ENCODE measurements around the gene C9orf78. TPM values are rescaled to one million over a fixed set of nuclear protein-coding genes. Genes with fewer than 3 reads are reported as not detected.

Gene C9orf78
- total RNA-seq, 4 donors from 2014 or later = 32.7 to 71.9 (median 43.7) TPM

GRCh38 chr9:129813661-129814060, 21.4 kb downstream of the C9orf78 start:
- no peaks in the 10 kb centered on the region for H3K4me1 ChIP-seq
- WGBS = 80% methylated on average over 9 of the region's 9 CpGs
- no peak overlapping the region for H3K27ac ChIP-seq
- no peak overlapping the region for H3K4me3 ChIP-seq
- no peaks in the 10 kb centered on the region for H3K27me3 ChIP-seq
- H3K36me3 ChIP-seq = peaks cover 80% of the 10 kb centered on the region
- no peak for TF ChIP-seq EP300 (IDR thresholded peaks at IDR 0.05)
- TF ChIP-seq POLR2AphosphoS5 (IDR thresholded peaks at IDR 0.05) = no peak
- H3K9me3 ChIP-seq = no peaks in the 10 kb centered on the region
- no peak for DNase-seq (ENCODE audit: low spot score in 2 of 2)

GRCh38 chr9:129812385-129812784, 22.7 kb downstream of the C9orf78 start:
- peaks cover 73% of the 10 kb centered on the region for H3K36me3 ChIP-seq
- 84% methylated on average over 7 of the region's 9 CpGs for WGBS
- TF ChIP-seq EP300 (IDR thresholded peaks at IDR 0.05) = no peak
- TF ChIP-seq POLR2AphosphoS5 (IDR thresholded peaks at IDR 0.05) = no peak

GRCh38 chr9:129811967-129812363, 23.1 kb downstream of the C9orf78 start:
- Histone ChIP-seq H3K9me3 (no peaks in the 10 kb centered on the region), H3K4me1 (no peaks in the 10 kb centered on the region), H3K4me3 (no peak overlapping the region), H3K27ac (no peak overlapping the region), H3K27me3 (no peaks in the 10 kb centered on the region), H3K36me3 (peaks cover 73% of the 10 kb centered on the region)
- no peak for TF ChIP-seq POLR2AphosphoS5 (IDR thresholded peaks at IDR 0.05)
- TF ChIP-seq CTCF (IDR thresholded peaks at IDR 0.05) = no peak
- no peak for TF ChIP-seq EP300 (IDR thresholded peaks at IDR 0.05)
- no peak for TF ChIP-seq POLR2A (IDR thresholded peaks at IDR 0.05)
- no peak for DNase-seq (ENCODE audit: low spot score in 2 of 2)
- 90% methylated on average over 6 of the region's 6 CpGs for WGBS

More at GRCh38 chr9:129812385-129812784, 22.7 kb downstream of the C9orf78 start:
- no peak for DNase-seq (ENCODE audit: low spot score in 2 of 2)
- Histone ChIP-seq H3K9me3 (no peaks in the 10 kb centered on the region), H3K27me3 (no peaks in the 10 kb centered on the region), H3K27ac (no peak overlapping the region), H3K4me3 (no peak overlapping the region), H3K4me1 (no peaks in the 10 kb centered on the region)

GRCh38 chr9:129810788-129811187, 24.3 kb downstream of the C9orf78 start:
- TF ChIP-seq EP300 (IDR thresholded peaks at IDR 0.05) = no peak
- no peak for TF ChIP-seq POLR2A (IDR thresholded peaks at IDR 0.05)
- no peak for TF ChIP-seq POLR2AphosphoS5 (IDR thresholded peaks at IDR 0.05)
- TF ChIP-seq CTCF (IDR thresholded peaks at IDR 0.05) = no peak
- H3K9me3 ChIP-seq = no peaks in the 10 kb centered on the region
- H3K27ac ChIP-seq = no peak overlapping the region
- H3K27me3 ChIP-seq = no peaks in the 10 kb centered on the region
- no peak for DNase-seq (ENCODE audit: low spot score in 2 of 2)
- H3K36me3 ChIP-seq = peaks cover 63% of the 10 kb centered on the region
- H3K4me1 ChIP-seq = no peaks in the 10 kb centered on the region
- 84% methylated on average over 6 of the region's 6 CpGs for WGBS
- H3K4me3 ChIP-seq = no peak overlapping the region

GRCh38 chr9:129810116-129810515, 25.0 kb downstream of the C9orf78 start:
- H3K36me3 ChIP-seq = peaks cover 57% of the 10 kb centered on the region

GRCh38 chr9:129809346-129809745, 25.7 kb downstream of the C9orf78 start:
- Histone ChIP-seq H3K27me3 (no peaks in the 10 kb centered on the region), H3K36me3 (peaks cover 51% of the 10 kb centered on the region), H3K27ac (no peak overlapping the region), H3K9me3 (no peaks in the 10 kb centered on the region), H3K4me3 (no peak overlapping the region), H3K4me1 (peaks cover 4% of the 10 kb centered on the region)
- TF ChIP-seq CTCF (IDR thresholded peaks at IDR 0.05) (no peak), POLR2AphosphoS5 (IDR thresholded peaks at IDR 0.05) (no peak), EP300 (IDR thresholded peaks at IDR 0.05) (no peak), POLR2A (IDR thresholded peaks at IDR 0.05) (no peak)
- 90% methylated on average over 11 of the region's 11 CpGs for WGBS
- no peak for DNase-seq (ENCODE audit: low spot score in 2 of 2)

More at GRCh38 chr9:129810116-129810515, 25.0 kb downstream of the C9orf78 start:
- H3K27ac ChIP-seq = no peak overlapping the region
- no peaks in the 10 kb centered on the region for H3K9me3 ChIP-seq
- TF ChIP-seq POLR2A (IDR thresholded peaks at IDR 0.05) (no peak), CTCF (IDR thresholded peaks at IDR 0.05) (no peak), POLR2AphosphoS5 (IDR thresholded peaks at IDR 0.05) (no peak), EP300 (IDR thresholded peaks at IDR 0.05) (no peak)
- 86% methylated on average over 11 of the region's 11 CpGs for WGBS
- H3K4me3 ChIP-seq = no peak overlapping the region
- H3K4me1 ChIP-seq = peaks cover 3% of the 10 kb centered on the region
- no peak for DNase-seq (ENCODE audit: low spot score in 2 of 2)
- H3K27me3 ChIP-seq = no peaks in the 10 kb centered on the region

All from suprapubic skin (tissue), 4 donors.